Measurements from ENCODE around the gene CBLN2. TPM values are rescaled to one million over a fixed set of nuclear protein-coding genes. Genes with fewer than 3 reads are reported as not detected.

Gene CBLN2
- total and polyA plus RNA-seq, 5 donors from 2014 or later, result not detected

DNA sequence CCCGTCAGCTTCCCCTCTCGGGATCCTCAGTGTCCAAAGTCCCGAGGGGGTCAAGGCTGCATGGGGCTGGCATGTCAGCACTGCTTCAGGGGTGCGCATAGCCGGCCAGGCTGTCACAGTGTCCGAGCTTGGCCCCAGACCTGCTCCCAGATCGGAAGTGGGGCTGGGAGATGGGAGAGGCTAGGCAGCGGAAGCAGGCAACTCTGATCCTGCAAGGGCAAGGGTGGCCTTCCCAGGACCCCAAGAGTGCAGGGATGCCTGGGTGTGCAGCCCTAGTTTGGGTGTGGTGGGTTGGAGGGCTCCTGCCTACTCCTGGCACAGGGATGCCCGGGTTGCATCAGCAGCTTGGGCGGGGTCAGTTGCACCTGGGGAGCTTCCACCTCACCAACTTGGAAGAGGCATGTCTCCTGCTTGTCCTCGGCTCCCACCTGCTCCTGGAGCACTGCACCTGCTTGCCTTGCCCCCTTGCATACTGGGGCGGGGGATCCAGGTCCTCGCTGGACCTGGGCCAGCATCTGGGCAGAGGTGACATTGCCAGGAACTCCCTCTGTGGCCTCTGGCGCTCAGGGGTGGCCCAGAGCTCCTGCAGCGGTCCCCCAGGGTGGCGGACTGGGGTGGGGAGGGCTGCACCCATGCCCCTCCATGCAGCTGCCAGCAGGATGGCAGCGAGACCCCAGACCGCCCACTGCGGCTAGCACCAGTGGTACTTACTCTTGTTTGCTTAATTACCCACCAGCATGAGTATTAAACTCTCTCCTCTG is 41.3 kb downstream of the CBLN2 start:
- H3K4me1 Mint-ChIP-seq, result no peaks in the 10 kb centered on the region
- no peak overlapping the region for H3K27ac ChIP-seq (ENCODE audit: insufficient read depth, low read length, poor library complexity, severe bottlenecking)
- no peaks in the 10 kb centered on the region for H3K9me3 ChIP-seq (ENCODE audit: control insufficient read depth in 2 of 2, low read length in 2 of 2)
- no peak overlapping the region for H3K4me3 Mint-ChIP-seq
- H3K27me3 ChIP-seq (ENCODE audit: control insufficient read depth, insufficient read depth, low read length), result no peaks in the 10 kb centered on the region
- H3K4me3 ChIP-seq (ENCODE audit: low read depth, low read length), result no peak overlapping the region
- no peak overlapping the region for H3K27ac Mint-ChIP-seq
- H3K36me3 ChIP-seq (ENCODE audit: control insufficient read depth, insufficient read depth, low read length), result no peaks in the 10 kb centered on the region
- peaks cover 0 to 9% (median 4%) of the 10 kb centered on the region in 7 donors for H3K9me3 Mint-ChIP-seq
- ATAC-seq (ENCODE audit: low read depth in 2 of 2) (no peak), DNase-seq (no peak)
- H3K27me3 Mint-ChIP-seq, result no peaks in the 10 kb centered on the region
- no peaks in the 10 kb centered on the region for H3K4me1 ChIP-seq (ENCODE audit: control insufficient read depth, insufficient read depth, low read length, poor library complexity, severe bottlenecking)
- H3K36me3 Mint-ChIP-seq, result no peaks in the 10 kb centered on the region

DNA sequence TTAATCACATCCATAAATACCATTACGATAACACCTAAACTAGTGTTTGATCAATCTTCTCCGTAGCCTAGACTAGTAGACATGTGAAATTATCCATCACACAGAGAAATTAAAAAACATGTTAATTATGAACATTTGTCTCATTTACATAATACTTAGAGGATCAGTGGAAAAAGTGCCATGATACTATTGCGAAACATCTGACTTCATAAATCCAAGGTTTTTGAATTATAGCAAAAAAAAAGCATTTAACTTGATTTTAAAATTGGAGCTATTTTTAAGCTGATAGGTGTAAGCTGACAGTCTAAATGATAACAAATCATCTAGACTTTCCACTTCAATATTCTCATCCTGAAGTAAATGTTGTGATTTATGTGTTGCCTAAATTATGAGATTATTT is 51.6 kb downstream of the CBLN2 start:
- no peak overlapping the region for H3K4me3 ChIP-seq (ENCODE audit: low read depth, low read length)
- no peaks in the 10 kb centered on the region for H3K36me3 Mint-ChIP-seq
- H3K9me3 ChIP-seq (ENCODE audit: control insufficient read depth in 2 of 2, low read length in 2 of 2), result no peaks in the 10 kb centered on the region
- H3K36me3 ChIP-seq (ENCODE audit: control insufficient read depth, insufficient read depth, low read length), result no peaks in the 10 kb centered on the region
- DNase-seq (no peak), ATAC-seq (ENCODE audit: low read depth in 2 of 2) (no peak)
- no peaks in the 10 kb centered on the region for H3K4me1 Mint-ChIP-seq
- no peaks in the 10 kb centered on the region for H3K27me3 ChIP-seq (ENCODE audit: control insufficient read depth, insufficient read depth, low read length)
- no peaks in the 10 kb centered on the region for H3K4me1 ChIP-seq (ENCODE audit: control insufficient read depth, insufficient read depth, low read length, poor library complexity, severe bottlenecking)
- H3K9me3 Mint-ChIP-seq, result peaks cover 0 to 3% (median 0%) of the 10 kb centered on the region in 7 donors
- H3K27ac Mint-ChIP-seq, result no peak overlapping the region
- H3K27ac ChIP-seq (ENCODE audit: insufficient read depth, low read length, poor library complexity, severe bottlenecking), result no peak overlapping the region
- H3K27me3 Mint-ChIP-seq, result no peaks in the 10 kb centered on the region
- no peak overlapping the region for H3K4me3 Mint-ChIP-seq
